K562 (cell line): Measurements from ENCODE around the gene IL26. TPM values are rescaled to one million over a fixed set of nuclear protein-coding genes. Genes with fewer than 3 reads are reported as not detected.

Experiments
- BCLAF1 ChIP-seq, 2 experiments: fragments of 450-650 bp in 1 of 2; IDR thresholded peaks; 2 replicates each; pipeline ENCODE4 v1.6.1; 2011 to 2017; ENCODE audit warnings: low read depth in 2 of 2, antibody characterized with exemption in 1 of 2, borderline replicate concordance in 1 of 2, low read length in 1 of 2, mild to moderate bottlenecking in 1 of 2, mixed read lengths in 1 of 2; ENCODE audit not compliant: control insufficient read depth in 1 of 2
- BRD9 ChIP-seq: fragments of 450-650 bp; IDR thresholded peaks from 2 replicates; pipeline ENCODE4 v1.6.1; 2018; ENCODE audit warnings: low read depth; ENCODE audit not compliant: partially characterized antibody
- CSDE1 ChIP-seq, 2 experiments: fragments of 450-650 bp; IDR thresholded peaks; 2 replicates each; pipeline ENCODE4 v1.6.1; 2016; ENCODE audit warnings: mild to moderate bottlenecking in 1 of 2
- FOXJ3 ChIP-seq: sonication (generic); formaldehyde crosslinking; IDR thresholded peaks from 2 replicates; pipeline ENCODE4 v1.4.0; 2020; ENCODE audit warnings: mild to moderate bottlenecking, missing genetic modification reagents
- KDM5B ChIP-seq: fragments of 200-600 bp; sonication (generic); IDR thresholded peaks from 2 replicates; pipeline ENCODE4 v1.6.1; 2012; ENCODE audit warnings: low read depth, mild to moderate bottlenecking, moderate library complexity, low read length, control low read depth, inconsistent platforms; ENCODE audit not compliant: insufficient replicate concordance
- MGA ChIP-seq: fragments of 450-650 bp; IDR thresholded peaks from 2 replicates; pipeline ENCODE4 v1.6.1; 2016; ENCODE audit warnings: mild to moderate bottlenecking, moderate library complexity
- NFE2 ChIP-seq: IDR thresholded peaks from 2 replicates; pipeline ENCODE4 v1.6.1; 2014; ENCODE audit warnings: antibody characterized with exemption, low read depth
- NFE2L1 ChIP-seq: fragments of 450-650 bp; IDR thresholded peaks from 2 replicates; pipeline ENCODE4 v1.6.1; 2016; ENCODE audit warnings: missing genetic modification characterization, low read depth, mild to moderate bottlenecking, missing compliant biosample characterization, moderate library complexity, borderline replicate concordance
- POLR2AphosphoS5 ChIP-seq: IDR thresholded peaks from 2 replicates; pipeline ENCODE4 v1.6.1; 2011; ENCODE audit warnings: mild to moderate bottlenecking, low read depth, low read length, moderate library complexity; ENCODE audit not compliant: control insufficient read depth, insufficient read depth
- POLR2H ChIP-seq: IDR thresholded peaks from 2 replicates; pipeline ENCODE4 v1.6.1; 2016; ENCODE audit warnings: missing genetic modification characterization, low read depth, mild to moderate bottlenecking, control low read depth, missing compliant biosample characterization, moderate library complexity
- ZNF12 ChIP-seq: sonication (generic); formaldehyde crosslinking; IDR thresholded peaks from 2 replicates; pipeline ENCODE4 v1.4.0; 2020; ENCODE audit warnings: mild to moderate bottlenecking, missing genetic modification reagents
- ZNF217 ChIP-seq: sonication (generic); formaldehyde crosslinking; IDR thresholded peaks from 2 replicates; pipeline ENCODE4 v1.8.0; 2022; ENCODE audit warnings: mild to moderate bottlenecking, missing genetic modification reagents
- ZNF444 ChIP-seq: fragments of 250-450 bp; sonication (Bioruptor Pico); IDR thresholded peaks from 2 replicates; pipeline ENCODE4 v1.4.0; 2020; ENCODE audit warnings: mild to moderate bottlenecking, moderate library complexity
- polyA plus RNA-seq, 8 experiments: library from polyadenylated mRNA; depleted of rRNA in 4 of 8; stranded (reverse) in 5 of 8; unstranded in 3 of 8; fragments of >200 nt; fragmentation: Nextera tagmentation in 2 of 8; fragmentation: Illumina TruSeq in 1 of 8; extraction: Ambion mirVana in 2 of 8; extraction: Trizol in 1 of 8; gene quantifications; 2 replicates each; pipeline versions ENCODE4 v1.2.1 to v1.2.3, GENCODE V29; 2011 to 2014; ENCODE audit warnings: inconsistent platforms in 1 of 8, missing spikeins in 1 of 8
- total RNA-seq, 7 experiments: library from RNA; depleted of rRNA in 6 of 7; stranded (reverse); fragments of >200 nt in 6 of 7; fragmentation: Illumina TruSeq in 2 of 7; extraction: Trizol in 2 of 7; gene quantifications; 2 replicates each; pipeline versions ENCODE4 v1.2.1 to v1.2.3, GENCODE V29; 2011 to 2021; ENCODE audit warnings: low replicate concordance in 1 of 7

IL26 gene
- total and polyA plus RNA-seq, 9 of the 15 experiments (the other 6 are each of a cell fraction or from before 2014, with no cell fraction given), result not detected

GRCh38 chr12:68178774-68179439 is 46.7 kb downstream of the IL26 start (continued):
- TF ChIP-seq ZNF217 (CRISPR knock-in tag) (no peak), MGA (no peak), POLR2H (no peak), KDM5B (no peak), POLR2AphosphoS5 (no peak), ZNF444 (CRISPR knock-in tag) (no peak), BCLAF1 (IDR thresholded peaks at IDR 0.05; ENCODE audit: borderline replicate concordance in 1 of 2, control insufficient read depth in 1 of 2, low read depth in 2 of 2, low read length in 1 of 2) (no peak), NFE2 (peak; percentile 62), FOXJ3 (CRISPR knock-in tag) (no peak), BRD9 (no peak), NFE2L1 (tag) (no peak), CSDE1 (IDR thresholded peaks at IDR 0.05) (no peak), ZNF12 (CRISPR knock-in tag) (no peak)
